GM10248 (cell line): Measurements from ENCODE around the gene PHF21B.

Experiments
- CTCF ChIA-PET: fragments of 300-600 bp; sonication (Branson Sonifier 250); formaldehyde crosslinking; extraction: SDS; loops from one replicate; lab custom pipeline; 2021; ENCODE audit warnings: antibody characterized with exemption; lab: Yijun Ruan, JAX
- POLR2A ChIA-PET: fragments of 350-650 bp; sonication (Branson Sonifier 250); formaldehyde crosslinking; extraction: SDS; loops from one replicate; lab custom pipeline; 2020; ENCODE audit warnings: antibody characterized with exemption; lab: Yijun Ruan, JAX
- DNase-seq: peaks from one replicate; pipeline ENCODE4 v3.0.0; 2012; ENCODE audit errors: extremely low spot score
- TF ChIP-seq, protein P1 (sequence below): IDR thresholded peaks from 2 replicates; pipeline ENCODE4 v1.5.1; 2012; ENCODE audit warnings: mild to moderate bottlenecking, low read depth; ENCODE audit errors: extremely low read depth, missing control alignments, control extremely low read depth

The PHF21B gene

GRCh38 chr22:44901301-44901700 lies 108.5 kb downstream of the PHF21B start:
- TF ChIP-seq, protein P1, sequence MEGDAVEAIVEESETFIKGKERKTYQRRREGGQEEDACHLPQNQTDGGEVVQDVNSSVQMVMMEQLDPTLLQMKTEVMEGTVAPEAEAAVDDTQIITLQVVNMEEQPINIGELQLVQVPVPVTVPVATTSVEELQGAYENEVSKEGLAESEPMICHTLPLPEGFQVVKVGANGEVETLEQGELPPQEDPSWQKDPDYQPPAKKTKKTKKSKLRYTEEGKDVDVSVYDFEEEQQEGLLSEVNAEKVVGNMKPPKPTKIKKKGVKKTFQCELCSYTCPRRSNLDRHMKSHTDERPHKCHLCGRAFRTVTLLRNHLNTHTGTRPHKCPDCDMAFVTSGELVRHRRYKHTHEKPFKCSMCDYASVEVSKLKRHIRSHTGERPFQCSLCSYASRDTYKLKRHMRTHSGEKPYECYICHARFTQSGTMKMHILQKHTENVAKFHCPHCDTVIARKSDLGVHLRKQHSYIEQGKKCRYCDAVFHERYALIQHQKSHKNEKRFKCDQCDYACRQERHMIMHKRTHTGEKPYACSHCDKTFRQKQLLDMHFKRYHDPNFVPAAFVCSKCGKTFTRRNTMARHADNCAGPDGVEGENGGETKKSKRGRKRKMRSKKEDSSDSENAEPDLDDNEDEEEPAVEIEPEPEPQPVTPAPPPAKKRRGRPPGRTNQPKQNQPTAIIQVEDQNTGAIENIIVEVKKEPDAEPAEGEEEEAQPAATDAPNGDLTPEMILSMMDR, result no peak
- ChIA-PET CTCF (interaction anchor here (1.3 kb wide), 1 partner anchor 18 kb away, joined by 3 read pairs; no protein-coding TSS in a partner anchor), POLR2A (no interaction called here)
- DNase-seq, result no peak

GRCh38 chr22:44898236-44898635 lies 111.6 kb downstream of the PHF21B start:
- TF ChIP-seq, protein P1, result no peak
- POLR2A ChIA-PET, result no interaction called here

GRCh38 chr22:44895296-44896055 lies 114.3 kb downstream of the PHF21B start:
- TF ChIP-seq, protein P1, result no peak
- ChIA-PET POLR2A (no interaction called here), CTCF (no interaction called here)
- DNase-seq, result no peak

More at GRCh38 chr22:44898236-44898635, 111.6 kb downstream of the PHF21B start:
- DNase-seq, result no peak
- CTCF ChIA-PET, result interaction anchor here (1.3 kb wide), 1 partner anchor 14 kb away, joined by 3 read pairs; no protein-coding TSS in a partner anchor

DNA sequence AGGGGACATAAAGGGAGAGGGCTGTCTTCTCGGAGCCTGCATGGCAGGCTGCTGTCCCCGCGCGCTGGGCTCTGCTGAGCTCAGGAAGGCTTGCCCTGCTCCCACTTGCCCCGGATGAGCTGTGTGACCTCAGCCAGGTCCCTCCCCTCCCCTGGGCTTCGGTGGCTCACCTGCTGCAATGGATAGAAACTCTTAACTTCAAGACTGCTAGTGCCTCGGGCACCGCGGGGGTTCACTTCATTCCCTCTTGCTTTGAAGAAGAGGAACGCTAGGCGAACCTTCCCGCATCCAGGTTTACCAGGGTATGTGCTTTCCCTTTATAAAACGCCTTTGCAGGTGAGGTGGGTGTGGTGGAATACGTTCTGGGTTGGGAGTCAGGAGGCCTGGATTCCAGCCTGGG lies 115.0 kb downstream of the PHF21B start:
- ChIA-PET POLR2A (no interaction called here), CTCF (interaction anchor here (0.6 kb wide), 1 partner anchor 16 kb away, joined by 3 read pairs; no protein-coding TSS in a partner anchor)
- TF ChIP-seq, protein P1, result no peak
- DNase-seq, result no peak

GRCh38 chr22:44894321-44894720 lies 115.5 kb downstream of the PHF21B start:
- no peak for DNase-seq
- CTCF ChIA-PET, result interaction anchor here (0.6 kb wide), 1 partner anchor 16 kb away, joined by 3 read pairs; no protein-coding TSS in a partner anchor
- TF ChIP-seq, protein P1, result no peak
- POLR2A ChIA-PET, result no interaction called here

- POLR2A ChIA-PET, result no interaction called here
- TF ChIP-seq, protein P1, result no peak
- CTCF ChIA-PET, result no interaction called here
- DNase-seq, result no peak
These were observed 116.1 kb downstream of the PHF21B start for GRCh38 chr22:44893731-44894080.
